ENCODE measurements around the gene IL1RAP.
"Not testable (repeated sequence)": the region's sequence is repeated elsewhere in the genome, so short reads cannot be mapped to it uniquely, and the experiment has no call there.

GRCh38 chr3:190677868-190678267 lies 164.0 kb downstream of the IL1RAP start:
- not testable (repeated sequence) for TF ChIP-seq CTCF, POLR2A (IDR thresholded peaks at IDR 0.05)
